C4-2B (cell line): ENCODE results near the gene TBC1D4.

Experiments
- H3K27ac ChIP-seq: fragments of 450-650 bp; 2 replicates; pipeline ENCODE4 v1.5.1; 2017
- ZFX ChIP-seq: fragments of 450-650 bp; IDR thresholded peaks from 2 replicates; pipeline ENCODE4 v1.6.1; 2017
- TF ChIP-seq, protein P1 (sequence below): fragments of 450-650 bp; conservative IDR thresholded peaks from 2 replicates; pipeline ENCODE4 v1.5.1; 2017; ENCODE audit warnings: mild to moderate bottlenecking

Gene TBC1D4

GRCh38 chr13:75326173-75327134 lies 155.5 kb downstream of the TBC1D4 start:
- TF ChIP-seq ZFX, result no peak
- TF ChIP-seq, protein P1, sequence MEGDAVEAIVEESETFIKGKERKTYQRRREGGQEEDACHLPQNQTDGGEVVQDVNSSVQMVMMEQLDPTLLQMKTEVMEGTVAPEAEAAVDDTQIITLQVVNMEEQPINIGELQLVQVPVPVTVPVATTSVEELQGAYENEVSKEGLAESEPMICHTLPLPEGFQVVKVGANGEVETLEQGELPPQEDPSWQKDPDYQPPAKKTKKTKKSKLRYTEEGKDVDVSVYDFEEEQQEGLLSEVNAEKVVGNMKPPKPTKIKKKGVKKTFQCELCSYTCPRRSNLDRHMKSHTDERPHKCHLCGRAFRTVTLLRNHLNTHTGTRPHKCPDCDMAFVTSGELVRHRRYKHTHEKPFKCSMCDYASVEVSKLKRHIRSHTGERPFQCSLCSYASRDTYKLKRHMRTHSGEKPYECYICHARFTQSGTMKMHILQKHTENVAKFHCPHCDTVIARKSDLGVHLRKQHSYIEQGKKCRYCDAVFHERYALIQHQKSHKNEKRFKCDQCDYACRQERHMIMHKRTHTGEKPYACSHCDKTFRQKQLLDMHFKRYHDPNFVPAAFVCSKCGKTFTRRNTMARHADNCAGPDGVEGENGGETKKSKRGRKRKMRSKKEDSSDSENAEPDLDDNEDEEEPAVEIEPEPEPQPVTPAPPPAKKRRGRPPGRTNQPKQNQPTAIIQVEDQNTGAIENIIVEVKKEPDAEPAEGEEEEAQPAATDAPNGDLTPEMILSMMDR, result no peak
- no peak overlapping the region for H3K27ac ChIP-seq

- no peak overlapping the region for H3K27ac ChIP-seq
- no peak for TF ChIP-seq ZFX
- TF ChIP-seq, protein P1, result no peak
Measured at GRCh38 chr13:75325711-75326110, 156.3 kb downstream of the TBC1D4 start.

- no peak overlapping the region for H3K27ac ChIP-seq
- no peak for TF ChIP-seq ZFX
- TF ChIP-seq, protein P1, result no peak
Measured at GRCh38 chr13:75324413-75324940, 157.5 kb downstream of the TBC1D4 start.

DNA sequence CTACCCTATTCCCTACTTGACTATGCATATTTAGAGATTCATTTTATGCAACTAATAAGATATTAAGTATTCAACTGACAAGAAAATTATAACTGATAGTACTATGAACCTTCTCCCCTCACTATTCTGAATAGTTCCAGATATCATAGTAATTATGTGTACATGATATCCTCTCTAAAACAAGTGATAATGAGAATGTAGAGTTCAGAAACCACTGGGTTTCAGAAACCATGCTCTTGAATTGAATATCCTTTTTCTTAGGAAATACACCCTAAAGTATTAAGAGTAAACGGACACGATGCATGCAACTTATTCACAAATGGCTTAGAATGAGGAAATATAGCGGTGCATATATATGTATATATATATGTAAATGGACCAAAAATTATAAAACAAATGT lies 160.9 kb downstream of the TBC1D4 start:
- TF ChIP-seq, protein P1, result no peak
- no peak for TF ChIP-seq ZFX
- no peak overlapping the region for H3K27ac ChIP-seq

GRCh38 chr13:75319254-75319653 lies 162.7 kb downstream of the TBC1D4 start:
- no peak overlapping the region for H3K27ac ChIP-seq
- TF ChIP-seq, protein P1, result no peak
- TF ChIP-seq ZFX, result no peak

DNA sequence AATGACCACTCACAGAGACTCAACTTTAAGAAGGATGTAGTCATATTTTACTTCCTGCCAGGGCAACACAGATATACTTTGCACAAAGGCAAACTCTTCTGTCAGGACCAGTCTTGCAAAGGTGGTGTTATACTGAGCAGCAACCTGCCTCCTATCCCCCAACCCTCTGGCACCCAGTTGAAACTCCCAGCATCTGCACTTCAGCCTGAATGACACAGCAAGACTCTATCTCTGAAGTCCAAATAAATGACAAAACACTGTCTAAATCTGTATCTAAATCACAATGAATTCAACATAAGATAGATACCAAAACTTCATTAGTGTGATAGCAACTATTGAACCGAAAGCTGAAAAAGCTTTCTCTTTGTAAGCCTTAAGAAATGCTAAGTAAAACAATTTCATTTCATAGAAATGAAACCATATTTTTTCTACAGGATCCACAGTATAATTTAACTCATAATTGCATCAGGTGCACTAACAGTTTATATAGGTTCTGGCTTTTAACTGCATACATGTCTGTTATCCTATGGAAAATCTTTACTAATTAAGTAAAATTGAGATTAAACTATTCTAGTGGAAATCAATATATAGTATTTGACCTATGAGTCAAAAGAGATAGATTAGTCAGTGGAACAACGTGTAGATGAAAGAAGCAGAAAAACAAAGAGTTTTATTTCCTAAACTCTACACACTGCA lies 163.7 kb downstream of the TBC1D4 start:
- no peak overlapping the region for H3K27ac ChIP-seq

More for the DNA sequence above, 163.7 kb downstream of the TBC1D4 start:
- no peak for TF ChIP-seq ZFX
- TF ChIP-seq, protein P1, result no peak
